SH-SY5Y (cell line): ENCODE results near the gene BFSP2.

Source experiments
- GATA2 ChIP-seq: IDR thresholded peaks from 2 replicates; pipeline ENCODE4 v1.6.1; 2011; ENCODE audit warnings: mild to moderate bottlenecking, low read depth, low read length
- GATA3 ChIP-seq: IDR thresholded peaks from 2 replicates; pipeline ENCODE4 v1.6.1; 2011; ENCODE audit warnings: low read depth, mild to moderate bottlenecking, low read length, moderate library complexity

GRCh38 chr3:133367956-133368355 is 31.9 kb upstream of the BFSP2 start:
- no peak for TF ChIP-seq GATA2
- TF ChIP-seq GATA3 = no peak
